AG09309 (cell line): ENCODE results near the gene ZNF569.

Source experiments
- DNase-seq: peaks from one replicate; pipeline ENCODE4 v3.0.0-alpha.2; 2010; ENCODE audit warnings: low read depth
- H3K4me3 ChIP-seq: 2 replicates; pipeline ENCODE4 v1.5.1; 2011; ENCODE audit warnings: mild to moderate bottlenecking, low read depth, low read length, moderate library complexity; ENCODE audit not compliant: control insufficient read depth
- CTCF ChIP-seq: IDR thresholded peaks from 2 replicates; pipeline ENCODE4 v1.5.1; 2011; ENCODE audit warnings: mild to moderate bottlenecking, low read depth, low read length, inconsistent platforms; ENCODE audit not compliant: insufficient read depth, control insufficient read depth; ENCODE audit errors: missing control alignments

ZNF569 gene

DNA sequence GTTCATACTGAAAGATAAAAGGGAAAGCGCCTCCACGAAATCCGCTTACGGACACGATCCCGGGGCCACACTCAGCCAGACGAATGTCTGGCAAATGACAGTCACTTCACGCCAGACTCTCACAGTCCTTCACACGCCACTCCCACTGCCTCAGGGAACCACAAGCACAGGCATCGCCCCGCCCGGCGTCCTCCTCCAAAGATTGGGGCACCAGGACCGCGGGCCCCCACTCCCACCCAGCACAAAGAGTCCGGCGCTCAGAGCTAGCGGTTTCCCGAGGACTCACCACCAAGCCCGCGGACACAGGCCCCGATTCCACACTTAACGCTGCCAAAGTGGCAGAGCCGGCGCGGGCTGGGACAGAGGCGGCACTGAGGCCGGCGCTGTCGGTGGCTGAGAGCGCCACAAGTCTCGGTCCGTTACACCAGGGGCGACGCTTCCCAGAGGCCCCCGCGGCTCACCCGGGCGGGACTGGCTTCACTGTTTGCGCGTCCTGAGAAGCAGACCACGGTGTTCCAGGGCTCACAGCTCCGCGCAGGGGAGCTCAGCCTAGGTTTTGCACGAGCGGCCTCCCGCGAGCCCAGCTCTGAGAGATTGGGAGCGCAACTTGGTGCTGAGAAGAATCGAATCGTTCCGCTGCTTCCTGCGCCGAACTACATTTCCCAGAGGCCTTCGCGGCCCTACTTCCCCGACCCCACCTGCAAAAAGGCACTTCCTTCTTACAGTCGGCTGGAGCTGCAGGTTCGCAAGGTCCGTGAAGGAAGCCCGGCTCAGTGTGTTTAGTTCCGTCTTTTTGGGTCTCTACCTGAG is at the start of gene ZNF569:
TSS of gene ZNF569 (minus strand) at position 647 of the 810 bp plus-strand sequence. CDS start 22,523 bp downstream, outside the sequence.
- peak within 1 kb of the TSS; percentile 86 for H3K4me3 ChIP-seq
- peak; percentile 80 for DNase-seq
- TF ChIP-seq CTCF, result no peak

DNA sequence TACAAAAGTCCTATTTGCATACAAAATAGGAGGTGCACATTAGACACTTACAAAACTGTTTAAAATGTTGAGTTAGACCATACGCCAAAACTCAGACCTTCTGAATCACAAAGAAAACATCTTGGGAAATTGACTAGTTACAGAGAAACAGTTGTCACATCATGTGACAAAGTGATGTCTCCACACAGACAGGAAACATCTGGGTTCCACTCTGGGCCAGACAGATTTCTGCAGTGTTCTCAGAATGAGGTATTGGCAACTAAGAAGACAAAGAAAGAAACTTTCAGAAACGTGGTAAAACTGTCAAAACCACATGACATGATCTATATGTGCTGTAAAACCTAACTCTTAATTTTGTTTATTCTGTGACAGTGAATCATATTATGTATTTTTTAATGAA is 46.2 kb upstream of the ZNF569 start:
- no peak overlapping the region for H3K4me3 ChIP-seq
- no peak for TF ChIP-seq CTCF
- no peak for DNase-seq

- no peak for DNase-seq
- no peak for TF ChIP-seq CTCF
- no peak overlapping the region for H3K4me3 ChIP-seq
These were observed 44.6 kb upstream of the ZNF569 start for GRCh38 chr19:37511821-37512220.

GRCh38 chr19:37511186-37511585 is 43.9 kb upstream of the ZNF569 start:
- no peak overlapping the region for H3K4me3 ChIP-seq
- DNase-seq, result no peak
- TF ChIP-seq CTCF, result no peak

- peak overlapping the region; percentile 77 for H3K4me3 ChIP-seq
- no peak for DNase-seq
- TF ChIP-seq CTCF, result no peak
These were observed 39.9 kb upstream of the ZNF569 start for GRCh38 chr19:37507167-37507464.

DNA sequence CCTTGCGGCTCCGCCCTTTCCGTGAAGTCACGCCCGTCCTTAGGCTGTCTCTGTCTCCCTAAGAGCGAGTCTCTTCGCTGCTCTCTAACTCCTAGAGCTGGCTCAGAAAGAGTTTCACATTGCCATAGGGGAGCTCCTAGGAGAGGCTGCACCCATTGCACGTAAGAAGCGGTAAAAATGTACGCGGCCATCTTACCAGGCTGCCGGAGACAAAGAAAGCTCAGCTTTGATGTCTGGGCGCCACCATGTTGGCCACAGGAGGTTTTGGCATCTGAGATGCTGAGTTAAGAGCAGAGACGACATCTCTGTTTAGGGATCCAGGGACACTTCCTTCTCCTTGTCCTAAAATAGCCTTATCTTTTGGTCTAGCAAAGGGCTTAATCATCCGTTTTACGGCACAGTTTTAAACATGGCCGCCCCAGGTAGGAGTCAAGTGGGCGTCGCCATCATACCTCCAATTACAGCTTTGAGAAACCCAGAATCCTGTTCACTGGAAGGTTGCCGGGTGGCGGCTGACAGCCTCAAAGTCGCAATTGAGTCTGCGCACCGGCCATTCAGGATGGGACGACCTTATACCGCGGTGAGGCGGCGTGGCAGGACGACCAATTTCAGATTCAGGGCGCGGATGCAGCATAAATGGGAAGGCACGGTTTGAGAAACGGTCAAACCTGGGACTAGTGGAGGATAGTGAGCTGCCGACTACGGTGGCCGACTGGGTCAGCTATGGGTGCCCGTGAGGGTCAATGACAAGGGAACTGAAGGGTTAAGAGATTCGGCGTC is 39.3 kb upstream of the ZNF569 start, which contains the start of gene ZNF793:
TSS of gene ZNF793 (plus strand) at position 553 of the 780 bp plus-strand sequence. CDS start 16,501 bp downstream, outside the sequence.
- TF ChIP-seq CTCF, result no peak
- H3K4me3 ChIP-seq, result peak within 1 kb of the TSS; percentile 77
- DNase-seq, result peak; percentile 39
